Muscle layer of colon (tissue), 2 donors: Measurements from ENCODE around the gene RELT.

Source experiments
- H3K27ac ChIP-seq: one replicate; pipeline ENCODE4 v1.7.0; 2013; ENCODE audit warnings: low read depth, mild to moderate bottlenecking, low read length, moderate library complexity
- H3K27me3 ChIP-seq, 2 donors: one replicate each; pipeline ENCODE4 v1.7.0; 2013; ENCODE audit warnings: low read length in 2 of 2, mild to moderate bottlenecking in 2 of 2; ENCODE audit not compliant: insufficient read depth in 2 of 2, control insufficient read depth in 1 of 2
- H3K36me3 ChIP-seq: one replicate; pipeline ENCODE4 v1.7.0; 2013; ENCODE audit warnings: mild to moderate bottlenecking, low read length; ENCODE audit not compliant: insufficient read depth
- H3K4me1 ChIP-seq: one replicate; pipeline ENCODE4 v1.7.0; 2013; ENCODE audit warnings: mild to moderate bottlenecking, low read length; ENCODE audit not compliant: insufficient read depth
- H3K4me3 ChIP-seq, 2 donors: one replicate each; pipeline ENCODE4 v1.7.0; 2013; ENCODE audit warnings: low read length in 2 of 2, low read depth in 1 of 2, mild to moderate bottlenecking in 1 of 2, moderate library complexity in 1 of 2
- H3K9ac ChIP-seq: one replicate; pipeline ENCODE4 v1.7.0; 2013; ENCODE audit warnings: low read length
- H3K9me3 ChIP-seq: one replicate; pipeline ENCODE4 v1.7.0; 2013; ENCODE audit warnings: mild to moderate bottlenecking, low read length
- donor health status: abdominal sarcoma.
- donor health status: Adenocarcinoma of cecum.

The RELT gene

DNA sequence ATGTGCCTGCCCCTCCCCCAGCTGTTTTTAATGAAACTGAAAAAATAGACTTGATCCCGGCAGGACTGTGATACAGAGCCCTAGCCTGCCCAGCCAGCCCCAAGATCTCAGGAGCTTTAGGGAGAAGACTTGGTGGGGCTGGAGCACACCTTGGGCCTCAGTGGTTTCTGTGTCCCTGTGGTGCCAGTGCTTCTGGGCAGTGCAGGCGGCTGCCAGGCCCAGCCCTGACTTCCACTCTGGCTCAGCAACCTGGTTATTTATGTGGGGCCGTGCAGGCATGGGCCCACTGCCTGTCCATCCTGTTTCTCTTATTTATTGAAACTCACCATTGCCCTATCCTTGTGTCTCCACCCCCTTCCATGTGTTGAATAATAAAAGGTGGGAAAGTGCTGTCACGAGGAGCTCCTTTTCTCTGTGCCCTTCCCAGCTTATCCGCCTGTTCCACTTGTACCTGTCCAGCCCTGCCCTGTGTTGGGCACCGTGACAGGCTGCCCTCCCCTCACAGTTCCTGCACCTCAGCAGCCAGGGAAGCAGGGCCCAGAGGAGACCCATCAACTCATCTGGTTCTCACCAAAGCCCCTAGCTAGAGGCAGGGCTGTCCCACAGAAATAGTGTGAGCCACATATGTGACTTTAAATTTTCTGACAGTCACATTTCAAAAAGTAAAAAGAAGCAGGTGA, 20.2 kb downstream of the RELT start:
- H3K4me1 ChIP-seq: no peaks in the 10 kb centered on the region
- no peak overlapping the region for H3K9ac ChIP-seq
- no peaks in the 10 kb centered on the region for H3K36me3 ChIP-seq
- H3K27me3 ChIP-seq: no peaks in the 10 kb centered on the region
- H3K4me3 ChIP-seq: no peak overlapping the region
- H3K27ac ChIP-seq: no peak overlapping the region
- no peaks in the 10 kb centered on the region for H3K9me3 ChIP-seq

DNA sequence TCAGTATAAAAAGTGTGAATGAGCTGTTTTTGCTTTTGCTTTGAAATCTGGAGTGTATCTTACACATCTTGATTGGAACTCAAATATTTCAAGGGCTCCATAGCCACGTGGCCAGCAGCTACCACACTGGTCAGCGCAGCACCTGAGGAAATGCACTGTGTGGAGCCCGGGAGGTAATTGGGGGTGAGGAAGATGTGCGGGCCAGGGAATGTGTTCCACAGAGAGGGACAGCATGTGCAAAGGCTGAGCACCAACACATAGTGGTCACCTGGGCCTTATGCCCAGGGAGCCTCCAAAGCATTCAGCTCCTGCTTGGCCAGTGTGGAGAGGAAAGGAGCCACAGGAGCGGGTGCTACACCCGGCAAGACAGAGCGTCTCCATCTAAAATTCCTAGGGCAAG, 20.8 kb downstream of the RELT start:
- H3K27me3 ChIP-seq: no peaks in the 10 kb centered on the region
- H3K36me3 ChIP-seq: no peaks in the 10 kb centered on the region
- H3K27ac ChIP-seq: no peak overlapping the region
- H3K9ac ChIP-seq: no peak overlapping the region
- H3K4me1 ChIP-seq: no peaks in the 10 kb centered on the region
- H3K4me3 ChIP-seq: no peak overlapping the region
- no peaks in the 10 kb centered on the region for H3K9me3 ChIP-seq

- Histone ChIP-seq H3K4me1 (no peaks in the 10 kb centered on the region), H3K4me3 (no peak overlapping the region), H3K9me3 (no peaks in the 10 kb centered on the region), H3K27ac (no peak overlapping the region), H3K9ac (no peak overlapping the region), H3K36me3 (no peaks in the 10 kb centered on the region), H3K27me3 (no peaks in the 10 kb centered on the region)
Observed at GRCh38 chr11:73397468-73398131, 21.4 kb downstream of the RELT start.

- Histone ChIP-seq H3K27ac (no peak overlapping the region), H3K36me3 (no peaks in the 10 kb centered on the region), H3K4me3 (no peak overlapping the region), H3K9ac (no peak overlapping the region), H3K4me1 (no peaks in the 10 kb centered on the region), H3K9me3 (no peaks in the 10 kb centered on the region), H3K27me3 (no peaks in the 10 kb centered on the region)
Observed at GRCh38 chr11:73398132-73398526, 21.9 kb downstream of the RELT start.

DNA sequence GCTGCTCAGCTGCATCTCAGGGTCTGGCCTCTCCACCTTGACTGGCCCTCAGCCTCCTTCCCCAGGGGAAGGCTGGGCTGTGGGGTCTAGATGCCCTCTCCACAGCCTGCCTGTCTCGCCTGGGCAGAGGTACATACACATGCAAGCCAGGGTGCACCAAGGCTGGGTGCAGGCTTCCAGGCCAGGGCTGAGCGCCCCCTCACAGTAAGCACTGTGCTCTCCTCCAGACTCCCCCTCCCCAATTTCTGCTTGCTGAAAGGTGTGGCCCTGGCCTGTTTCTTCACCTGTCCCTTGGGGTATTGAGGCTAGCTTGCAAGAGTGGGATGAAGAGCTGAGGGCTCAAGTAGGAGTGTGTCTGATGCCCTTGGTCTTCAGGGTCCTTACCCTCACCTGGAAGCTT, 22.5 kb downstream of the RELT start:
- Histone ChIP-seq H3K9me3 (no peaks in the 10 kb centered on the region), H3K4me1 (no peaks in the 10 kb centered on the region), H3K4me3 (no peak overlapping the region), H3K27me3 (no peaks in the 10 kb centered on the region), H3K9ac (no peak overlapping the region), H3K36me3 (no peaks in the 10 kb centered on the region), H3K27ac (no peak overlapping the region)

- Histone ChIP-seq H3K4me3 (no peak overlapping the region), H3K4me1 (no peaks in the 10 kb centered on the region), H3K27me3 (no peaks in the 10 kb centered on the region), H3K36me3 (no peaks in the 10 kb centered on the region), H3K9me3 (no peaks in the 10 kb centered on the region), H3K9ac (no peak overlapping the region), H3K27ac (no peak overlapping the region)
Observed at GRCh38 chr11:73399159-73399590, 23.0 kb downstream of the RELT start.

DNA sequence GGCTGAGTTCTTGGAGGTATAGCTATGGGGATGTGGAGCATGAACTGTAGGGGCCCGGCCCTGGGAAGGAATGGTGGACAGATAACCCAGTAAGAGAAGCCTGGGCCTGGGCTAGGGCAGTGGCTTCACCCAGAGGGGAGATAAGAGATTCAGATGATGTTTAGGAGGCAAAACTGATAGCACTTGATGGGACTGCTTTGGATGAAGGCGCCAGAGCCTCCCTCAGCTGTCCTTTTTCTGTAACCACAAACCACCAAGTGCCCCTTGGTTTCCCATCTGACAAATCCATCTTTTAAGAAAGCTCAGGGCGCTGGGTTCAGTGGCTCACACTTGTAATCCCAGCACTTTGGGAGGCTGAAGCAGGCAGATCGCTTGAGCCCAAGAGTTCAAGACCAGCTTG, 23.4 kb downstream of the RELT start:
- no peaks in the 10 kb centered on the region for H3K36me3 ChIP-seq
- no peak overlapping the region for H3K9ac ChIP-seq
- no peak overlapping the region for H3K4me3 ChIP-seq
- H3K27ac ChIP-seq: no peak overlapping the region
- H3K4me1 ChIP-seq: no peaks in the 10 kb centered on the region
- no peaks in the 10 kb centered on the region for H3K9me3 ChIP-seq
- H3K27me3 ChIP-seq: no peaks in the 10 kb centered on the region

- Histone ChIP-seq H3K27me3 (no peaks in the 10 kb centered on the region), H3K9me3 (no peaks in the 10 kb centered on the region), H3K9ac (no peak overlapping the region), H3K36me3 (no peaks in the 10 kb centered on the region), H3K4me3 (no peak overlapping the region), H3K4me1 (no peaks in the 10 kb centered on the region), H3K27ac (no peak overlapping the region)
Observed at GRCh38 chr11:73400293-73400692, 24.1 kb downstream of the RELT start.

GRCh38 chr11:73401217-73401923, 25.2 kb downstream of the RELT start:
- no peaks in the 10 kb centered on the region for H3K9me3 ChIP-seq
- no peak overlapping the region for H3K9ac ChIP-seq
- H3K36me3 ChIP-seq: no peaks in the 10 kb centered on the region
- no peaks in the 10 kb centered on the region for H3K4me1 ChIP-seq
- H3K27ac ChIP-seq: no peak overlapping the region
- H3K4me3 ChIP-seq: no peak overlapping the region
- H3K27me3 ChIP-seq: no peaks in the 10 kb centered on the region

- Histone ChIP-seq H3K36me3 (no peaks in the 10 kb centered on the region), H3K27me3 (no peaks in the 10 kb centered on the region), H3K27ac (no peak overlapping the region), H3K9ac (no peak overlapping the region), H3K4me1 (no peaks in the 10 kb centered on the region), H3K9me3 (no peaks in the 10 kb centered on the region), H3K4me3 (no peak overlapping the region)
Observed at GRCh38 chr11:73401924-73402833, 26.0 kb downstream of the RELT start.

DNA sequence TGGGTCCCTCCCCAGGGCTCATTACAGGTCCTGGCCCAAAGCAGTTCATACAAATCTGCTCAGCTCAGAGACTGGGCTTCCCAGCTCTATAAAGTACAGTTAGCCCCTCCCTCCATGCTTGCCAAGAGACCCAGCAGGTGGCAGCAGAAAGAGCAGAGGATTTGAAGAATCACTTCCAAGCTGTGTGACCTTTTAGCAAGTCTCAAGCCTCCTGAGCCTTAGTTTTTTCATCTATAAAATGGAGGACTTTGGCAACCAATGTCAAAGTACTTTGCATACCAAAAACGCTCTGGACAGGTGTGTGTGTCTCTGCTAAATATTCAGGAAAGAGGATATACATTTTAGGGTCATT, 26.6 kb downstream of the RELT start:
- no peaks in the 10 kb centered on the region for H3K36me3 ChIP-seq
- H3K9me3 ChIP-seq: no peaks in the 10 kb centered on the region
- H3K27me3 ChIP-seq: no peaks in the 10 kb centered on the region
- no peak overlapping the region for H3K4me3 ChIP-seq
- H3K4me1 ChIP-seq: no peaks in the 10 kb centered on the region
- H3K9ac ChIP-seq: no peak overlapping the region
- no peak overlapping the region for H3K27ac ChIP-seq
